Measurements from ENCODE around the gene LILRB3.
"Not testable (repeated sequence)": the region's sequence is repeated elsewhere in the genome, so short reads cannot be mapped to it uniquely, and the experiment has no call there.

The LILRB3 gene

GRCh38 chr19:54189145-54189734 lies 33.6 kb downstream of the LILRB3 start, which contains the start of gene MBOAT7:
Gene MBOAT7, minus strand, starts transcription at chr19:54189580. Its CDS starts 1,072 bp downstream, at chr19:54188508.
- DNase-seq: no peak

DNA sequence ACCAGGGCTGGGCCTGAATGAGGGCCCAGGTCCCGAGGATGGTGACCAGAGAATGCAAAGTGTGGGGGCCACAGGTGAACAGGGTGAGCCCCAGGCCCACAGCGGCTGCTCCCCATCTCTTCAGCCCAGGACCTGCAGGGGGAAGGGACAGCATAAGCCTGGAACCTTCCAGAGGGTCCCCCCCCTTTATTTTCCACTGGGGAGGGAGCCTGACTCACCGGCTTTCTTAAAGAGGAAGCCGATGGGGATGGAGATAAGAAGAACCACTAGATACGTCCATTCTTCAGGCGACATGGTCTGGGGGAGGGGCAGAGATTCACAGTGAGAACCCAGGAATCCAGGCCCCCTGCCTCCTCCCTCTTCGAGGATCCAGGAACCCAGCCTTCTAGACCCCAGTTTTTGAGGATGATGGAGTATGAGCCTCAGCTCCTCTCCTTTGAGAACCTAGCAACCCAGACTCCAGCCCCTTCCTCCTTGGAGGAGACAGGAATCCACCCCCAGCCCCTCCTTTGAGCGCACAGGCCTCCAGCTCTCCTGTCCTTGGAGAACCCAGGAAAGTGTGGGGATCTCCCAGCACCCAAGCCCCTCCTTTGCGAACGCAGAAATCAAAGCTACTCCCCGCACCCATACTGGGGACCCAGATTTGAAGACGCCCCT lies 34.5 kb downstream of the LILRB3 start:
- DNase-seq: no peak

- DNase-seq: no peak
Observed at GRCh38 chr19:54186934-54187381, 35.8 kb downstream of the LILRB3 start.

- DNase-seq: no peak
Observed at GRCh38 chr19:54186351-54186750, 36.5 kb downstream of the LILRB3 start.

GRCh38 chr19:54183431-54183830 lies 39.4 kb downstream of the LILRB3 start:
- no peak for DNase-seq

- not testable (repeated sequence) for DNase-seq
Observed at GRCh38 chr19:54181894-54182293, 40.9 kb downstream of the LILRB3 start.

DNA sequence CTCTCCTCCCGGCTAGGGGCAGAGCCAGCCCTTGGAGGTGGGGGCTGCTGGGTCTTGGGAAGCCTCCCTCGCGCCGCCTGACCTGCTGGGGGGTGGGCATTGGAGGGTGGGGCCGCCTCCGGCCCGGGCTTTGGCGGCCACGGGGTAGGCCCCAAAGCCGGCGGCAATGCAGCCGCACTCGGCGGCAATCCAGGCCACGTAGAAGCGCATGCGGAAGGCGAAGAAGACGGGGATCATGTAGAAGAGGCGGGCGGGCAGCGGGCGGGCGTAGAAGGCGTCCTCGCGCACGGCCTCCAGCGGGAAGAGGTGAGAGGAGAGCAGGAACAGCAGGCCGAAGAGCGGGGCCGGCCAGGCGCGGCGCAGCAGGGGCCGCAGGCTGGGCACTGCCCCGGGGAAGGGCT lies 42.1 kb downstream of the LILRB3 start:
- no peak for DNase-seq

GRCh38 chr19:54179921-54180461 lies 42.8 kb downstream of the LILRB3 start:
- DNase-seq: peak; percentile 50

- no peak for DNase-seq
Observed at GRCh38 chr19:54179262-54179852, 43.5 kb downstream of the LILRB3 start.

GRCh38 chr19:54178581-54179261 lies 44.1 kb downstream of the LILRB3 start:
- peak; percentile 32 for DNase-seq

- no peak for DNase-seq
Observed at GRCh38 chr19:54173951-54174834, 48.6 kb downstream of the LILRB3 start.

GRCh38 chr19:54173359-54173699 lies 49.5 kb downstream of the LILRB3 start:
- no peak for DNase-seq

DNA sequence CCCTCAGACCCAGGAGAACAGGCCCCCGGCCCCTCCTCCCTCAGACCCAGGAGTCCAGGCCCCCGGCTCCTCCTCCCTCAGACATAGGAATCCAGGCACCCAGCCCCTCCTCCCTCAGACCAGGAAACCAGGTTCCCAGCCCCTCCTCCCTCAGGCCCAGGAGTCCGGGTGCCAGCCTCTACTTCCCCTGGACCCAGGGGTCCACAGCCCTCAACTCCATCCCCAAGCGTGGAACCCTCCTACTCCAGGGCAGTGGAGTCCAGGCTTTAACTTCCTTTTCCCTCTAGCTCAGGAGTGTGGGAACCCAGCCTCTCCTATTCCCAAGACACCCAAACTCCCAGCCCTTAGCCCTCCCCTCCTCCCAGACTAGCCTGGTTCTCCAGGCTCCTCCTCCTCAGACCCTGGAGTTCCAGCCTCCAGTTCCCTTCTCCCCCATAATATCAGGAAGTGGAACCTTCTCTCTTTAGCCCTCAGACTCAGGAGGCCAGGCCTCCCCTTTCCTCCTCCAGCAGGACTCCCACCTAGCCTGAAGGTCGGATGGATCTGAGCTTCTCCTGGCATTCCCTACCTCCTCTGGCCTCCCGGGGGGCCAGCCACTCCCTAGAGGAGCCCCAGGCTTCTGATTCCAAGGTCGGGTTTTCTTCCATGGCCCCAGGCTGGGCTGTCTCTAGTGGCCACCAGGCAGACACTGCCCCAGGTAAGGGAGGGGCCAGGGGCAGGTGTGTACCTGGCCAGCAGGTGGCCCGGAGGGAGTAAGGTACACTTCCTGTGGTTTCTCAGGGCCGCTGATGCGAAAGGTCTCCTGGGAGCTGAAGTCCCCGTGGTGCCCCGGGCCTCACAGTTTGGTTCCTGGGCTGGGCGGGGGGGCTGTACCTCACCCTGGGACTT lies 50.1 kb downstream of the LILRB3 start, which contains the start of gene TMC4:
TMC4 (minus strand) TSS at position 690 of the 888 bp plus-strand sequence; CDS start at position 647, 43 bp downstream.
- no peak for DNase-seq

GRCh38 chr19:54171736-54172431 lies 50.9 kb downstream of the LILRB3 start:
- DNase-seq: not testable (repeated sequence)

GRCh38 chr19:54169149-54169740 lies 53.6 kb downstream of the LILRB3 start:
- DNase-seq: no peak

GRCh38 chr19:54168174-54168917 lies 54.5 kb downstream of the LILRB3 start:
- peak; percentile 53 for DNase-seq

All from NCI-H187 treated with DMSO at 0.1 percent for 48 hours (cell line).